Naive B cell (primary cell): ENCODE data around the gene GLIS1. TPM values are rescaled to one million over a fixed set of nuclear protein-coding genes. Genes with fewer than 3 reads are reported as not detected.

ENCODE experiments used
- ATAC-seq, 2 donors: fragments of 150-1000 bp; cut with Tn5 transposase; 2 replicates each; pipeline ENCODE4 v1.10.0; 2021; ENCODE audit warnings: low read depth in 2 of 2, mild to moderate bottlenecking in 2 of 2, moderate library complexity in 2 of 2
- DNase-seq: peaks from one replicate; pipeline ENCODE4 v3.0.0; 2022
- H3K27ac Mint-ChIP-seq, 6 donors: one replicate each; pipeline ENCODE4 v1.8.0; 2020 to 2022; ENCODE audit warnings: mild to moderate bottlenecking in 6 of 6, mixed read lengths in 6 of 6, moderate library complexity in 5 of 6, inconsistent platforms in 2 of 6
- H3K27me3 Mint-ChIP-seq, 3 donors: one replicate each; pipeline ENCODE4 v1.8.0; 2021 to 2022; ENCODE audit warnings: mixed read lengths in 3 of 3, mild to moderate bottlenecking in 1 of 3
- H3K36me3 Mint-ChIP-seq, 2 donors: one replicate each; pipeline ENCODE4 v1.8.0; 2020 to 2022; ENCODE audit warnings: mixed read lengths in 2 of 2, inconsistent platforms in 1 of 2, mild to moderate bottlenecking in 1 of 2
- H3K4me1 Mint-ChIP-seq, 3 donors: one replicate each; pipeline ENCODE4 v1.8.0; 2020 to 2022; ENCODE audit warnings: mixed read lengths in 3 of 3, inconsistent platforms in 1 of 3, mild to moderate bottlenecking in 1 of 3, moderate library complexity in 1 of 3
- H3K4me3 Mint-ChIP-seq, 8 donors: one replicate each; pipeline ENCODE4 v1.8.0; 2020 to 2022; ENCODE audit warnings: mild to moderate bottlenecking in 8 of 8, mixed read lengths in 8 of 8, moderate library complexity in 8 of 8, inconsistent platforms in 2 of 8
- H3K9me3 Mint-ChIP-seq, 7 donors: one replicate each; pipeline ENCODE4 v1.8.0; 2020 to 2022; ENCODE audit warnings: mixed read lengths in 7 of 7, mild to moderate bottlenecking in 5 of 7, inconsistent platforms in 2 of 7, moderate library complexity in 1 of 7
- polyA plus RNA-seq, 6 donors: library from polyadenylated mRNA; unstranded; fragments of 300-500 nt; fragmentation: Illumina TruSeq; gene quantifications; one replicate each; pipeline ENCODE4 v1.2.3, GENCODE V29; 2021; ENCODE audit warnings: low read depth in 6 of 6

GLIS1 gene
- polyA plus RNA-seq, 6 donors from 2014 or later = not detected

DNA sequence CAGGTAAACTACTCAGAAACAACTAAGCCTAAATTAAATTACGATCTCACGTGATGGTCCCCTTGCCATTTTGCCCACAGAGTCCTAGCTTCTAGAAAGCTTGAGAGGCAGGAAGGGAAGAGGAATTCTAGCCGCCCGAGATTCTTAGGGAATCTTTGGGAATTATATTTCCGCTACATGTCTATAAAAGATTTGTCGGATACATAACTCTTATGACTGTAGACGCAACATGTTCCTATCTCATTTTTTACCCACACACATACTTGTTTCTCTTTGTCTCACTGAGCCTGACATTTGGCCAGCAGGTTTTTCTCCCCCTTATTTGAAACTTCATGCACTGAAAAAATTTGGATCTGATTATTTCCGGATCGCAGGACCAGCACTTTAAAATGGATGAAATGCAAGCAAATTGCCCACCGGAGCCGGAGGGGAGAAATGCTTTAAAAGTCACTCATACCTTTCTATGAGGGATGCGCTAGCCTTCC is 5.5 kb downstream of the GLIS1 start:
- DNase-seq (no peak), ATAC-seq (no peak)
- Mint-ChIP-seq H3K9me3 (no peaks in the 10 kb centered on the region), H3K36me3 (no peaks in the 10 kb centered on the region), H3K27ac (no peak overlapping the region), H3K27me3 (peaks cover 44 to 51% (median 45%) of the 10 kb centered on the region in 3 donors), H3K4me3 (no peak overlapping the region), H3K4me1 (peaks cover 0 to 6% (median 0%) of the 10 kb centered on the region in 3 donors)

DNA sequence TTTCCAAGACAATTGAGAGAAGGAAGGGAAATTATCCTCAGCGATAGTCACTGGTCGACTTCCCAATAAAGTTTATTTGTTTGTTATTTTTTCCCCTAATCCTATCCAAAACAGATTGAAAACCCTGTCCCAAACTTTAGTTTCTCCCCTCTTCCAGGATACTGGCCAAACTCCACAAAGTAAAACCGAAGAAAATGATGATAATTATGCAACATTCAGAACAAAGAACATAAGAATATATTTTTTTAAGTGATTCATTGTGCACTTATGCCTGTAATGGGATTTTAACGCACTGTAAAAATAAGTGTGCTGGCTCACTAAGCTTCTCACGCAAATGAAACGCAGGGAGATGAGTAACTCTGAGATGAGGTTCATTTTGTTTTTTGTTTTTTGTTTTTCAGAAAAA is 6.0 kb downstream of the GLIS1 start:
- Mint-ChIP-seq H3K36me3 (no peaks in the 10 kb centered on the region), H3K4me1 (peaks cover 0 to under 1% (median 0%) of the 10 kb centered on the region in 3 donors), H3K9me3 (no peaks in the 10 kb centered on the region), H3K27ac (no peak overlapping the region), H3K27me3 (peaks cover 44 to 51% (median 48%) of the 10 kb centered on the region in 3 donors), H3K4me3 (no peak overlapping the region)
- DNase-seq (no peak), ATAC-seq (no peak)

GRCh38 chr1:53732409-53732808 is 6.6 kb downstream of the GLIS1 start:
- H3K36me3 Mint-ChIP-seq = no peaks in the 10 kb centered on the region
- H3K4me1 Mint-ChIP-seq = no peaks in the 10 kb centered on the region
- ATAC-seq (no peak), DNase-seq (no peak)
- H3K4me3 Mint-ChIP-seq = no peak overlapping the region
- H3K27ac Mint-ChIP-seq = no peak overlapping the region
- H3K27me3 Mint-ChIP-seq = peaks cover 44 to 51% (median 46%) of the 10 kb centered on the region in 3 donors
- H3K9me3 Mint-ChIP-seq = no peaks in the 10 kb centered on the region

GRCh38 chr1:53731779-53732305 is 7.1 kb downstream of the GLIS1 start:
- no peaks in the 10 kb centered on the region for H3K4me1 Mint-ChIP-seq
- no peak for ATAC-seq
- no peak overlapping the region for H3K27ac Mint-ChIP-seq
- no peaks in the 10 kb centered on the region for H3K36me3 Mint-ChIP-seq
- DNase-seq = no peak
- H3K9me3 Mint-ChIP-seq = no peaks in the 10 kb centered on the region
- H3K27me3 Mint-ChIP-seq = peaks cover 42 to 51% (median 44%) of the 10 kb centered on the region in 3 donors
- no peak overlapping the region for H3K4me3 Mint-ChIP-seq

DNA sequence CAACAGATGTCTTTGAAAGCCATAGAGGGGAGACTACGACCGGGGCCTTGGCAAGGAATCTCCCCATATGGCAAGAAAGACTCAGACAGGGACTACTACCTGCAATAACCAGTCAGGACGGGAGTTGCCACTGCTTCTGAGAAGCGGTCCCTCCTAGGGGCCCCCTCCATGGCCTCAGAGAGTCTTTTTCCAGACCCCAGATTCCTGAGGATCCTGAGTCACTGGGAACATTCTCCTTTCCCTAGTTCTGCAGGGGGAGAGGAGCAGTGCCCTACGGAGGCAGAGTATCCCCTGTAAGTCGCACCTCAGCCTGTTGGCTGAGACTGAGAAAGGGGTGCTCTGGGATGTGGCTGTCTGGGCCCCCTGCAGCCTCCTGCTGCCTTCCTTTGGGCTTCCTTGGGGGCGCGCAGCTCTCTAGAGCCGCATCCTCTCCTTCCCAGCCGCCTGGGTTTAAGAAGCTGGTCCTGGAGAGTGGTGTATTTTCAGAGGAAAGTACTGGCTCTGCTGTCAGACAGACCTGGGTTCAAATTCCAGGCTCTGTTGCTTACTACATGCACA is 7.8 kb downstream of the GLIS1 start:
- DNase-seq (no peak), ATAC-seq (no peak)
- peaks cover 36 to 46% (median 37%) of the 10 kb centered on the region in 3 donors for H3K27me3 Mint-ChIP-seq
- H3K4me1 Mint-ChIP-seq = no peaks in the 10 kb centered on the region
- H3K9me3 Mint-ChIP-seq = no peaks in the 10 kb centered on the region
- no peaks in the 10 kb centered on the region for H3K36me3 Mint-ChIP-seq
- H3K27ac Mint-ChIP-seq = no peak overlapping the region
- H3K4me3 Mint-ChIP-seq = no peak overlapping the region

- no peak overlapping the region for H3K4me3 Mint-ChIP-seq
- DNase-seq (no peak), ATAC-seq (no peak)
- H3K4me1 Mint-ChIP-seq = no peaks in the 10 kb centered on the region
- no peaks in the 10 kb centered on the region for H3K36me3 Mint-ChIP-seq
- H3K27me3 Mint-ChIP-seq = peaks cover 30 to 38% (median 30%) of the 10 kb centered on the region in 3 donors
- no peak overlapping the region for H3K27ac Mint-ChIP-seq
- no peaks in the 10 kb centered on the region for H3K9me3 Mint-ChIP-seq
These were observed 8.6 kb downstream of the GLIS1 start for GRCh38 chr1:53730224-53730865.

- H3K4me3 Mint-ChIP-seq = no peak overlapping the region
These were observed 9.3 kb downstream of the GLIS1 start for GRCh38 chr1:53729456-53730223.

DNA sequence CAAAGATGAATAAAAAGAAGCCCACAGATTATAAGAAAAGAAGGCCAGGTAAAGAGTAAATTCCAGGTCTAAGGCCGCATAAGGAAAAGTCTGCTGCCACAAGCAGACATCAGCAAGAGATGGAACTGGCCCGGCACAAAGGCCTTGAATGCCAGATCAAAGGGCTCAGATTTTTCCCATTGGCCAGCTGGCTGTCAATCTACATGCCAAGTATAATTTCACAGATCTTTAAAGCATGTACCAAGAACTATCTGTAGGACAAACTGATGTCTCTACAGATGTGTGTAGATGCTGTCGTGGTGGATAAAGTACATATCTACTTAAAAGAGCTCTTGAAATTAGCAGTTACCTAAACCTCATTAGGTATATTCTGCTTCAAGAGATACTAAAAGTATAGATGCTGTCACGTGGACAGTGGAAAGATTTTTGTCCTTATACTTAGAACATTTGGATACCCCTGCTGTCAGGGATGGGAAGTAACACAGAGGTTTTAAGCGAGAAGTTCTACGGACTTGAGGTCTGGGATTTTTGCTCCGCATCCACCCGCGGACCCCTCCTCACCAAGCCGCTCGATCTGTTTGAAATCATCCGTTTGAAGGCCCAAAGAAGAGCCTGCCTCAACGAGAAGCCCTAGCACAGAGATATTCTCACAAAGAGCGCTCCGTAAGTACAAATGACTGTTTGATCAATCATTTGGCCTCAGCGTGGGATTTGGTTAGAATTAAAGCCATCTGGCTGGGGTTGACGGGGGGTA is 10.1 kb downstream of the GLIS1 start:
- no peak for DNase-seq
- Mint-ChIP-seq H3K36me3 (no peaks in the 10 kb centered on the region), H3K4me3 (no peak overlapping the region), H3K9me3 (no peaks in the 10 kb centered on the region), H3K27ac (peak overlapping the region in 1 of 6 donors; percentile 20), H3K27me3 (peaks cover 15 to 30% (median 20%) of the 10 kb centered on the region in 3 donors), H3K4me1 (no peaks in the 10 kb centered on the region)
- ATAC-seq = no peak

More at GRCh38 chr1:53729456-53730223, 9.3 kb downstream of the GLIS1 start:
- Mint-ChIP-seq H3K4me1 (no peaks in the 10 kb centered on the region), H3K27me3 (peaks cover 22 to 37% (median 24%) of the 10 kb centered on the region in 3 donors), H3K27ac (no peak overlapping the region), H3K36me3 (no peaks in the 10 kb centered on the region), H3K9me3 (no peaks in the 10 kb centered on the region)
- DNase-seq (no peak), ATAC-seq (no peak)

- Mint-ChIP-seq H3K36me3 (no peaks in the 10 kb centered on the region), H3K27ac (no peak overlapping the region)
These were observed 10.8 kb downstream of the GLIS1 start for GRCh38 chr1:53728196-53728595.

DNA sequence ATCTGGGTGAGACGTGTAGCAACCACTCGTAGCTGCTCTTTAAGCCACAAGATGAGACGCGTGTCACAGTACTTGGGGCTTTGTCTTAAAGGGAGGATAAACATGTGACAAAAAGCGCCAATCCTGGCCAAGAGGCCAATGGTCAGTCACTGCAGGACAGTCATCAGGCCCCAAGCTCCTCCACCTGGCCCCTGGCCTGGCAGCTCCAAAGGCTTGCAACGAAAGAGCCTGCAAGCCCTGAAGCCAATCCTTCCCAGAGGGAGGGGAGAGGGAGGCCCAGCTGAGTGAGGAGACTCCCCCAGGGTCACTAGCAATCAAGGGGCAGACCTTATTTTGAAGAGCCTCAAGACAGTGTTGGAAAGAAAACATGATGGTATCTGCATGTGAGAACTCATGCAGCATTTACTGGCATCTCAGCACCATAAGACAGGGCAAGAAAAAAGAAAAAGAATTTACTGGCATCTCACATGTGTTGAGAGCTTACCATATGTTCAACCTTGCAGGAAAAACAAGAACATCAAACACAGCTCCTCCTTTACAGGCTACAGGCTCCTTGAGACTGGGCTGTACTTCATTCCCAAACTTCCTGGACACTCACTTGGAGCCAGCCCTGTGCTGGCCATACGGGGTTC is 11.4 kb downstream of the GLIS1 start:
- no peak overlapping the region for H3K27ac Mint-ChIP-seq
- no peaks in the 10 kb centered on the region for H3K4me1 Mint-ChIP-seq
- H3K36me3 Mint-ChIP-seq = no peaks in the 10 kb centered on the region
- H3K27me3 Mint-ChIP-seq = peaks cover 9 to 23% (median 20%) of the 10 kb centered on the region in 3 donors
- ATAC-seq (no peak), DNase-seq (no peak)
- H3K9me3 Mint-ChIP-seq = no peaks in the 10 kb centered on the region
- H3K4me3 Mint-ChIP-seq = no peak overlapping the region

More at GRCh38 chr1:53728196-53728595, 10.8 kb downstream of the GLIS1 start:
- no peak for DNase-seq
- Mint-ChIP-seq H3K4me1 (no peaks in the 10 kb centered on the region), H3K27me3 (peaks cover 9 to 23% (median 20%) of the 10 kb centered on the region in 3 donors), H3K4me3 (no peak overlapping the region), H3K9me3 (no peaks in the 10 kb centered on the region)
- no peak for ATAC-seq

DNA sequence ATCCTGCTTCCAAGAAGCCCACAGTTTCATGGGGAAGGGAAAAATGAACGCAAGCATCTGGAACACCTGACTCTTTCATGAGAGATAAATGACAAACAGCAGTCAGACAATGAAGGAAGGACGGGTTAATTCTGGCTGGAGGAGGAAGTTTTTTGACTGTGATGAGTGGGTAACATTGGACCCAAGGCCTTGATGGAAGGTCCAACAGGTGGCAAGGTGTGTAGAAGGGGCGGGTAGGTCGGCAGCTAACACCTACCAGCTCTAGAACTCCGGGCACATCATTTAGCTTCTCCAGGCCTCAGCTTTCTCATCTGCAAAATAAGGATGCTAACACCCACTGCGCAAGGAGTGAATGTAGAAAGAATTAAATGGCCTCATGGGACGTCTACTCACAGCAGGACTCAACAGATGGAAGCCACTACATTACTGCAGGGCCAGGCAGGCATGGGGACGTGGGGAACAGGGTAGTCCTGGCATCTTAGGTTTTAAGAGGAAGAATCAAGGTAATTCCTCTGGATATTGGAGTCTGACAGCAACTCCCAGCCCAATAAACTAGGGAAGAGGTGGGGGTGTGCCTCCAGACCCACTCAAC is 12.9 kb downstream of the GLIS1 start:
- Mint-ChIP-seq H3K27ac (no peak overlapping the region), H3K36me3 (no peaks in the 10 kb centered on the region), H3K27me3 (peaks cover 9 to 20% (median 14%) of the 10 kb centered on the region in 3 donors), H3K4me1 (no peaks in the 10 kb centered on the region), H3K9me3 (no peaks in the 10 kb centered on the region), H3K4me3 (no peak overlapping the region)
- ATAC-seq = no peak
- DNase-seq = no peak

DNA sequence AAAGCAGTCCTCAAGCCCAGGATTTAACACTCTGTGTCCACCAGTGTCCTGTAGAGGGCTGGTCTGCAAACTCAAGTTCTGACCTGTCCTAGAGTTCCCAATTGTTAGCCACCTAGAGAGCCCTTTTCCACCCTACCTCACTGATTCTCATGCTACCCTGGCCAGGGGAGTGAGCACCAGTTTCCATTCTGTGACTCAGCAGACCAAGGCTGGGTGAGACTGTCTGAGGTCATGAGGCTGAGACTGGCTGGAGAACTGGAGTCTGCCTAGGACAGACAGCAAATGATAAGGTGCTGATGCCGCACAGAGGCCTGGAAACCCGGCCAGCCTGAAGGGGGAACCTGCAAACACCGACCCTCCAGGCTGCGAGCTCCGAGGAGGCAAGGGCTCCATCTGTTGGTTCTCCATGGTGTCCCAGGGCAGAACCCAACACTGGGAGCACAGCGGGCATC is 13.7 kb downstream of the GLIS1 start:
- H3K36me3 Mint-ChIP-seq = no peaks in the 10 kb centered on the region
- no peaks in the 10 kb centered on the region for H3K9me3 Mint-ChIP-seq
- H3K27ac Mint-ChIP-seq = no peak overlapping the region
- H3K4me1 Mint-ChIP-seq = no peaks in the 10 kb centered on the region
- H3K27me3 Mint-ChIP-seq = peaks cover 4 to 15% (median 6%) of the 10 kb centered on the region in 3 donors
- no peak for ATAC-seq
- H3K4me3 Mint-ChIP-seq = no peak overlapping the region
- no peak for DNase-seq
